ENCODE measurements around the gene GRAP2.

GRCh38 chr22:39898997-39899396, 1.9 kb upstream of the GRAP2 start:
- TF ChIP-seq, protein P1, sequence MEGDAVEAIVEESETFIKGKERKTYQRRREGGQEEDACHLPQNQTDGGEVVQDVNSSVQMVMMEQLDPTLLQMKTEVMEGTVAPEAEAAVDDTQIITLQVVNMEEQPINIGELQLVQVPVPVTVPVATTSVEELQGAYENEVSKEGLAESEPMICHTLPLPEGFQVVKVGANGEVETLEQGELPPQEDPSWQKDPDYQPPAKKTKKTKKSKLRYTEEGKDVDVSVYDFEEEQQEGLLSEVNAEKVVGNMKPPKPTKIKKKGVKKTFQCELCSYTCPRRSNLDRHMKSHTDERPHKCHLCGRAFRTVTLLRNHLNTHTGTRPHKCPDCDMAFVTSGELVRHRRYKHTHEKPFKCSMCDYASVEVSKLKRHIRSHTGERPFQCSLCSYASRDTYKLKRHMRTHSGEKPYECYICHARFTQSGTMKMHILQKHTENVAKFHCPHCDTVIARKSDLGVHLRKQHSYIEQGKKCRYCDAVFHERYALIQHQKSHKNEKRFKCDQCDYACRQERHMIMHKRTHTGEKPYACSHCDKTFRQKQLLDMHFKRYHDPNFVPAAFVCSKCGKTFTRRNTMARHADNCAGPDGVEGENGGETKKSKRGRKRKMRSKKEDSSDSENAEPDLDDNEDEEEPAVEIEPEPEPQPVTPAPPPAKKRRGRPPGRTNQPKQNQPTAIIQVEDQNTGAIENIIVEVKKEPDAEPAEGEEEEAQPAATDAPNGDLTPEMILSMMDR (IDR thresholded peaks at IDR 0.05; ENCODE audit: control extremely low read depth in 1 of 3, insufficient read depth in 1 of 3, low read depth in 1 of 3, low read length in 3 of 3): no peak
- TF ChIP-seq CBX5 (IDR thresholded peaks at IDR 0.05; ENCODE audit: low read depth, low read length) (no peak), EP300 (IDR thresholded peaks at IDR 0.05; ENCODE audit: borderline replicate concordance in 1 of 2, low read depth in 2 of 2, low read length in 2 of 2) (no peak), POLR2A (IDR thresholded peaks at IDR 0.05; ENCODE audit: control extremely low read depth in 1 of 2, low read depth in 2 of 2, low read length in 2 of 2) (no peak), NRF1 (IDR thresholded peaks at IDR 0.05; ENCODE audit: low read depth, low read length) (no peak), SIN3A (conservative IDR thresholded peaks at IDR 0.05 in 1 of 2, IDR thresholded peaks at IDR 0.05 in 1 of 2; ENCODE audit: low read depth in 1 of 2, low read length in 2 of 2) (no peak)
- TF ChIP-seq, protein P2, sequence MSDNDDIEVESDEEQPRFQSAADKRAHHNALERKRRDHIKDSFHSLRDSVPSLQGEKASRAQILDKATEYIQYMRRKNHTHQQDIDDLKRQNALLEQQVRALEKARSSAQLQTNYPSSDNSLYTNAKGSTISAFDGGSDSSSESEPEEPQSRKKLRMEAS (IDR thresholded peaks at IDR 0.05): no peak

Measured in H1 (cell line).